Naive B cell (primary cell): ENCODE data around the gene SPO11. TPM values are rescaled to one million over a fixed set of nuclear protein-coding genes. Genes with fewer than 3 reads are reported as not detected.
A peak's percentile ranks its signal among the peaks of the same experiment; 100 is the strongest.

Source experiments
- ATAC-seq, 2 donors: fragments of 150-1000 bp; cut with Tn5 transposase; 2 replicates each; pipeline ENCODE4 v1.10.0; 2021; ENCODE audit warnings: low read depth in 2 of 2, mild to moderate bottlenecking in 2 of 2, moderate library complexity in 2 of 2
- DNase-seq: peaks from one replicate; pipeline ENCODE4 v3.0.0; 2022
- H3K27ac Mint-ChIP-seq, 6 donors: one replicate each; pipeline ENCODE4 v1.8.0; 2020 to 2022; ENCODE audit warnings: mild to moderate bottlenecking in 6 of 6, mixed read lengths in 6 of 6, moderate library complexity in 5 of 6, inconsistent platforms in 2 of 6
- H3K27me3 Mint-ChIP-seq, 3 donors: one replicate each; pipeline ENCODE4 v1.8.0; 2021 to 2022; ENCODE audit warnings: mixed read lengths in 3 of 3, mild to moderate bottlenecking in 1 of 3
- H3K36me3 Mint-ChIP-seq, 2 donors: one replicate each; pipeline ENCODE4 v1.8.0; 2020 to 2022; ENCODE audit warnings: mixed read lengths in 2 of 2, inconsistent platforms in 1 of 2, mild to moderate bottlenecking in 1 of 2
- H3K4me1 Mint-ChIP-seq, 3 donors: one replicate each; pipeline ENCODE4 v1.8.0; 2020 to 2022; ENCODE audit warnings: mixed read lengths in 3 of 3, inconsistent platforms in 1 of 3, mild to moderate bottlenecking in 1 of 3, moderate library complexity in 1 of 3
- H3K4me3 Mint-ChIP-seq, 8 donors: one replicate each; pipeline ENCODE4 v1.8.0; 2020 to 2022; ENCODE audit warnings: mild to moderate bottlenecking in 8 of 8, mixed read lengths in 8 of 8, moderate library complexity in 8 of 8, inconsistent platforms in 2 of 8
- H3K9me3 Mint-ChIP-seq, 7 donors: one replicate each; pipeline ENCODE4 v1.8.0; 2020 to 2022; ENCODE audit warnings: mixed read lengths in 7 of 7, mild to moderate bottlenecking in 5 of 7, inconsistent platforms in 2 of 7, moderate library complexity in 1 of 7
- polyA plus RNA-seq, 6 donors: library from polyadenylated mRNA; unstranded; fragments of 300-500 nt; fragmentation: Illumina TruSeq; gene quantifications; one replicate each; pipeline ENCODE4 v1.2.3, GENCODE V29; 2021; ENCODE audit warnings: low read depth in 6 of 6

The SPO11 gene
- polyA plus RNA-seq, 6 donors from 2014 or later, result not detected

GRCh38 chr20:57292611-57293010 lies 37.0 kb upstream of the SPO11 start:
- ATAC-seq (no peak), DNase-seq (no peak)
- Mint-ChIP-seq H3K36me3 (no peaks in the 10 kb centered on the region), H3K27me3 (peaks cover 40 to 58% (median 43%) of the 10 kb centered on the region in 3 donors), H3K4me3 (no peak overlapping the region), H3K9me3 (peaks cover 0 to 2% (median 0%) of the 10 kb centered on the region in 7 donors), H3K4me1 (no peaks in the 10 kb centered on the region), H3K27ac (no peak overlapping the region)

- Mint-ChIP-seq H3K36me3 (no peaks in the 10 kb centered on the region), H3K4me3 (no peak overlapping the region), H3K27me3 (peaks cover 34 to 47% (median 34%) of the 10 kb centered on the region in 3 donors)
These were observed 35.6 kb upstream of the SPO11 start for GRCh38 chr20:57293995-57294394.

DNA sequence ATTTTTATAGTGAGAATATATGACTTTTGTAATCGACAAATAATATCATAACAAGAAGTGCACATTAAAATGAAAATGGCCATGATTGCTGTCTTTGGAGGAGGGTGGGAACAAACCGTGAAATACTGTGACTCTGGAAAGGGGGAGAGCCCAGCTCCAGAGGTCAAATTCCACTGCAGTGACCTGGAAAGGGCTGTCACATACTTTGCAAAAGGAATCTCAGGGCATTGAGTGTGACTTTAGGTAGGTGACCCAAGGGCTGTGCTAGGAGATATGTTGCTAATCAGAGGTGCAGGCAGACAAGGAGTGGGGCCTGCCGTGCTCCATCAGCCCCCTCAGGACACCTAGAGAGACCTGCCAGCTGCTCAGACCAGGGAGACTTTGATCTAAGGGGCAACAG lies 35.1 kb upstream of the SPO11 start:
- Mint-ChIP-seq H3K27ac (no peak overlapping the region), H3K27me3 (peaks cover 34 to 47% (median 39%) of the 10 kb centered on the region in 3 donors), H3K9me3 (peaks cover 0 to 6% (median 0%) of the 10 kb centered on the region in 7 donors), H3K4me3 (no peak overlapping the region), H3K4me1 (no peaks in the 10 kb centered on the region), H3K36me3 (no peaks in the 10 kb centered on the region)
- DNase-seq (no peak), ATAC-seq (no peak)

More at GRCh38 chr20:57293995-57294394, 35.6 kb upstream of the SPO11 start:
- peaks cover 0 to 6% (median 0%) of the 10 kb centered on the region in 7 donors for H3K9me3 Mint-ChIP-seq
- ATAC-seq (no peak), DNase-seq (no peak)
- no peak overlapping the region for H3K27ac Mint-ChIP-seq
- no peaks in the 10 kb centered on the region for H3K4me1 Mint-ChIP-seq

- H3K27me3 Mint-ChIP-seq, result peaks cover 8 to 27% (median 25%) of the 10 kb centered on the region in 3 donors
- H3K9me3 Mint-ChIP-seq, result peaks cover 0 to 6% (median 0%) of the 10 kb centered on the region in 7 donors
- DNase-seq (no peak), ATAC-seq (no peak)
- H3K4me1 Mint-ChIP-seq, result no peaks in the 10 kb centered on the region
- H3K4me3 Mint-ChIP-seq, result no peak overlapping the region
- H3K27ac Mint-ChIP-seq, result no peak overlapping the region
- H3K36me3 Mint-ChIP-seq, result no peaks in the 10 kb centered on the region
These were observed 31.1 kb upstream of the SPO11 start for GRCh38 chr20:57298457-57298856.

DNA sequence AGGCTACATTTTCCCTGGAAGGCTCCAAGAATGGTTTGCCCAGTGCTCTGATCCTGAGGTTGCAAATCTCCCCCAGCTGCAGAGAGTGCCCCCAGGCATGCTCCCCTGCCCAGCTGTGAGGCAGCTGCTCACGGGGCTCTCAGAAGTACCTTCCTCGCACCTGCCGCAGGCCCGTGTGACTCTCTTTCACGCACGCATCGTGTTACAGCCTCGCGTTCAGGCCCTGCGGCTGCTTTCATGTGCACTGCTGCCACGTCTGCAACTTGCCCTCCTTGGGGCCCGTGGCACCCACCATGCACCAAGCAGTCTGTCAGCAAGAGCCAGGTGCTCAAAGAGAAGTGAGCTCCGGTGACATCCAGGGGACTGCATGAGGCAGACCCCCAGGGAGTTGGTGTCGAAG lies 28.6 kb upstream of the SPO11 start:
- H3K27ac Mint-ChIP-seq, result peak overlapping the region in 1 of 6 donors; percentile 56
- no peak overlapping the region for H3K4me3 Mint-ChIP-seq
- H3K4me1 Mint-ChIP-seq, result no peaks in the 10 kb centered on the region
- DNase-seq (no peak), ATAC-seq (no peak)
- H3K9me3 Mint-ChIP-seq, result peaks cover 0 to 6% (median 0%) of the 10 kb centered on the region in 7 donors
- peaks cover 10 to 38% (median 26%) of the 10 kb centered on the region in 3 donors for H3K27me3 Mint-ChIP-seq
- no peaks in the 10 kb centered on the region for H3K36me3 Mint-ChIP-seq

DNA sequence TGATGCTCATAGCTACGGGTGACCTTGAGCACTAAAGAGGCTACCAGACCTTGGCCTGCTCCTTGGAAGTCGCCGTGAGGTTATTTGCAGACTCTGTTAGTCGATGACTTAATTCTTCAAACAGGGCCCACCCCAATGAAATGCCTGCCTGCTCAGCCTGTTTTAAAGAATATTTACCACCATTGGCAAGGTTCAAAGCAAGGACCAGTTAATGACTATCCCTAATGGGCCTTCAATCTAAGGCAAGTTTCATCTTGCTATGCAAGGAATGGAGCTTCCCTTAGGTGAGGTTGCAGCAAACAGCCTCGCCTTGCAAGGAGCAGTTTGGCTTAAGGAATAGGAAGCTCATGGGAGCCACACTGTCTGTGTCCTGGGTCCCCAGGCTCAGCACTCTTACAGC lies 22.9 kb upstream of the SPO11 start:
- DNase-seq, result no peak
- no peak for ATAC-seq
- H3K27me3 Mint-ChIP-seq, result peaks cover 15 to 57% (median 46%) of the 10 kb centered on the region in 3 donors

DNA sequence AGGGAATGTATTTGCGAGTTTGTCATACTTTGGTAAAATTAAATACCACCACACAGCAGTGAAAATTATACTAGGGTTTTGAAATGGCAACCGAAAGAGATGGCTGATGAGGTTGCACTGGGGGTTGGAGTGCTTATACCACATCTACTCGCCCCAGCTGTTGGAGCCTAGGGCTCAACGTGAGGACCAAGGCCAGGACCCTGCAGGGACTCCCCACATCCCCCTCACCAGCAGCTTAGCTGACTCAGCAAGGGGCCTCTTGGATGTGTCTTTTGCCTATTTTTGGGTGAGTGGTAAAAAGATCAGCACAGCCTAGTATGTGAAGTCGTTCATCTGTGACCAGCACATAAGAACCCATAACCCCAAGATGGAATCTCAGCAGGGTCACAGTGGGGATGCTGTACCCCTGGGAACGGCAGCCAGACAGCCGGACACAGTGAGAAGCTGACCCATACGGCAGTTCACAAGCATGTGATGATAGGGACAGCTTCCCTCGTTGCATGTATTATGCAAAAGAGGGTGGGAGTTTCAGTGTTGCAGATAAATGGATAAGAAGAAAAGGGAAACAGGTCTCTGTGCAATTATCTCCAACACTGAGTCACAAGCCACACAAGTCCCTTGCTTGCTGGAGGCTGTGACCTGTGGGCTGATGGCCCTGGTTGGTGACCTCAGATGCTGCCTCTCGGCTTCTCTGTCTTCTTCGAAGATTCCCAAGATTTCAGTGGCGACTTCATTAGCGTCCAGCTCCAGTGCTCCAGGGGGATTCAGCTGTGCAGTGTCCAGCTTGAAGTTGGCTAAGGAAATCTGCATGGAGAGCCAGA lies 20.9 kb upstream of the SPO11 start:
- Mint-ChIP-seq H3K4me3 (no peak overlapping the region), H3K9me3 (peaks cover 0 to 7% (median 0%) of the 10 kb centered on the region in 7 donors), H3K36me3 (no peaks in the 10 kb centered on the region), H3K27me3 (peaks cover 15 to 49% (median 39%) of the 10 kb centered on the region in 3 donors), H3K27ac (no peak overlapping the region), H3K4me1 (no peaks in the 10 kb centered on the region)
- no peak for DNase-seq
- ATAC-seq, result no peak

More for the DNA sequence above, 22.9 kb upstream of the SPO11 start:
- H3K36me3 Mint-ChIP-seq, result no peaks in the 10 kb centered on the region
- H3K4me1 Mint-ChIP-seq, result no peaks in the 10 kb centered on the region
- peaks cover 0 to 7% (median 0%) of the 10 kb centered on the region in 7 donors for H3K9me3 Mint-ChIP-seq
- no peak overlapping the region for H3K4me3 Mint-ChIP-seq
- no peak overlapping the region for H3K27ac Mint-ChIP-seq

- Mint-ChIP-seq H3K36me3 (no peaks in the 10 kb centered on the region), H3K4me3 (no peak overlapping the region), H3K4me1 (no peaks in the 10 kb centered on the region), H3K27ac (no peak overlapping the region), H3K9me3 (peaks cover 0 to 7% (median 0%) of the 10 kb centered on the region in 7 donors), H3K27me3 (peaks cover 15 to 46% (median 37%) of the 10 kb centered on the region in 3 donors)
- ATAC-seq (no peak), DNase-seq (no peak)
These were observed 20.0 kb upstream of the SPO11 start for GRCh38 chr20:57309544-57310115.

DNA sequence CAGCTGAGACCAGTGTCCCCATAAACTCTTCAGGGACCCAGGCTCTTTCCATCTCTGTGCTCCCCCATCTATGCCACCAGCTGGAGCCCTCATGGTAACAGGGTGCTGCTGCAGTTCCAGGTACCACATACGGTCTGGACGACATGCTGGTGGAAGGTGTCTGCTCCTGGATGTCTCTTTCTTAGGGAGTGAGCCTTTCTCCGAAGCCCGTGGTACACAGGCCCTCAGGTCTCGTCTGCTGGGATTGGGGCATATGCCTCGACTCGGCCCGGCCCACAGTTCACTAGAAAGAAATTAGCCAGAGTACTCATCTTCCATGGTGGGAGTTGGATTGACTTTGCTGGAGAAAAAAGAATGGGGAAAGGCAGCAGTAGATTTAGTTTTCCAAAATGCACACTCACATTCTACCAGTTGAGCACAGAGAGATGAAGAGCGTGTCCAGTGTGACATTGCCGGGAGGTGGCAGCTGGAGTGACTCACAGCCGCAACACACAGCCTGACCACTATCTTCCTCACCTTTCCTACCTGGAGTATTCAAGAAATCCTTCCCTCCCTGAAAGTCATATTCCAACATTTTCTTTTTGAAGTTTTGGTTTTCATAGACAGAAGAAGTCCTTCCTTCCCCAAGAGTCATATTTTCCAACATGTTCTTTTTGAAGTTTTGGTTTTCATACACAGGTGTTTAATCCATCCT lies 18.6 kb upstream of the SPO11 start:
- Mint-ChIP-seq H3K27me3 (peaks cover 15 to 46% (median 35%) of the 10 kb centered on the region in 3 donors), H3K4me1 (no peaks in the 10 kb centered on the region), H3K27ac (no peak overlapping the region), H3K4me3 (no peak overlapping the region), H3K9me3 (peaks cover 0 to 7% (median 0%) of the 10 kb centered on the region in 7 donors), H3K36me3 (no peaks in the 10 kb centered on the region)
- DNase-seq, result no peak
- ATAC-seq, result no peak

- Mint-ChIP-seq H3K27ac (no peak overlapping the region), H3K27me3 (peaks cover 11 to 38% (median 32%) of the 10 kb centered on the region in 3 donors), H3K36me3 (no peaks in the 10 kb centered on the region), H3K4me3 (no peak overlapping the region), H3K9me3 (peaks cover 0 to 5% (median 0%) of the 10 kb centered on the region in 7 donors), H3K4me1 (no peaks in the 10 kb centered on the region)
- ATAC-seq, result no peak
- DNase-seq, result no peak
These were observed 17.5 kb upstream of the SPO11 start for GRCh38 chr20:57312138-57312537.

- ATAC-seq (no peak), DNase-seq (no peak)
- no peaks in the 10 kb centered on the region for H3K4me1 Mint-ChIP-seq
- H3K9me3 Mint-ChIP-seq, result no peaks in the 10 kb centered on the region
- peaks cover 7 to 44% (median 32%) of the 10 kb centered on the region in 3 donors for H3K27me3 Mint-ChIP-seq
- no peak overlapping the region for H3K4me3 Mint-ChIP-seq
- H3K36me3 Mint-ChIP-seq, result no peaks in the 10 kb centered on the region
- no peak overlapping the region for H3K27ac Mint-ChIP-seq
These were observed 16.4 kb upstream of the SPO11 start for GRCh38 chr20:57313230-57313629.

GRCh38 chr20:57313951-57314350 lies 15.7 kb upstream of the SPO11 start:
- ATAC-seq, result no peak
- Mint-ChIP-seq H3K27ac (no peak overlapping the region), H3K27me3 (peaks cover 10 to 47% (median 32%) of the 10 kb centered on the region in 3 donors), H3K36me3 (no peaks in the 10 kb centered on the region), H3K9me3 (no peaks in the 10 kb centered on the region), H3K4me3 (no peak overlapping the region), H3K4me1 (no peaks in the 10 kb centered on the region)
- DNase-seq, result no peak

GRCh38 chr20:57315083-57315975 lies 14.3 kb upstream of the SPO11 start:
- ATAC-seq (no peak), DNase-seq (no peak)
- H3K9me3 Mint-ChIP-seq, result no peaks in the 10 kb centered on the region
- H3K27me3 Mint-ChIP-seq, result peaks cover 14 to 51% (median 37%) of the 10 kb centered on the region in 3 donors
- no peaks in the 10 kb centered on the region for H3K4me1 Mint-ChIP-seq
- H3K27ac Mint-ChIP-seq, result no peak overlapping the region
- no peaks in the 10 kb centered on the region for H3K36me3 Mint-ChIP-seq
- H3K4me3 Mint-ChIP-seq, result no peak overlapping the region
